SK-N-SH (cell line): ENCODE measurements around the gene GBX1. TPM values are rescaled to one million over a fixed set of nuclear protein-coding genes. Genes with fewer than 3 reads are reported as not detected.

ENCODE experiments used
- CTCF ChIA-PET: fragments of 300-600, 350-600 bp; formaldehyde crosslinking; extraction: SDS; loops from one replicate; lab custom pipeline; 2021; lab: Yijun Ruan, JAX
- POLR2A ChIA-PET: fragments of 350-600 bp; sonication (Branson Sonifier 250); formaldehyde crosslinking; extraction: SDS; loops from one replicate; lab custom pipeline; 2020; ENCODE audit warnings: antibody characterized with exemption, inconsistent platforms; lab: Yijun Ruan, JAX
- DNase-seq: peaks from one replicate; pipeline ENCODE4 v3.0.0; 2012
- H2AFZ ChIP-seq: fragments of 200-600 bp; sonication (generic); 2 replicates; pipeline ENCODE4 v1.8.1; 2016; ENCODE audit warnings: antibody characterized with exemption, mild to moderate bottlenecking, low read depth
- H3F3A ChIP-seq: fragments of 200-600 bp; sonication (generic); replicated peaks from 2 replicates; pipeline ENCODE3; 2016; ENCODE audit warnings: antibody characterized with exemption, mild to moderate bottlenecking; ENCODE audit not compliant: insufficient read depth
- H3K27ac ChIP-seq, 2 experiments: fragments of 200-500 bp in 1 of 2; fragments of 200-600 bp in 1 of 2; sonication (Bioruptor generic) in 1 of 2; sonication (generic), shearing (Covaris generic) in 1 of 2; 2 replicates each; pipeline versions ENCODE4 v1.5.1 to v1.6.1; 2014 to 2016; ENCODE audit warnings: low read depth in 2 of 2, inconsistent platforms in 1 of 2, low read length in 1 of 2, mild to moderate bottlenecking in 1 of 2, mixed read lengths in 1 of 2
- H3K27me3 ChIP-seq: fragments of 200-600 bp; sonication (generic), shearing (Covaris generic); 2 replicates; pipeline ENCODE4 v1.6.1; 2016; ENCODE audit warnings: mixed run types; ENCODE audit not compliant: insufficient read depth
- H3K36me3 ChIP-seq, 2 experiments: fragments of 200-500 bp in 1 of 2; fragments of 200-600 bp in 1 of 2; sonication (Bioruptor generic) in 1 of 2; sonication (generic) in 1 of 2; replicated peaks in 1 of 2; 2 replicates each; pipeline versions ENCODE3 to v1.5.1; 2014 to 2016; ENCODE audit warnings: low read length in 1 of 2, mild to moderate bottlenecking in 1 of 2; ENCODE audit not compliant: insufficient read depth in 2 of 2, control insufficient read depth in 1 of 2
- H3K4me1 ChIP-seq, 2 experiments: fragments of 200-500 bp in 1 of 2; fragments of 200-600 bp in 1 of 2; sonication (Bioruptor generic) in 1 of 2; sonication (generic), shearing (Covaris generic) in 1 of 2; 2 replicates each; pipeline versions ENCODE4 v1.5.1 to v1.6.1; 2014 to 2016; ENCODE audit warnings: low read depth in 1 of 2, low read length in 1 of 2, mixed run types in 1 of 2; ENCODE audit not compliant: insufficient read depth in 2 of 2, control insufficient read depth in 1 of 2
- H3K4me2 ChIP-seq: fragments of 200-600 bp; sonication (generic), shearing (Covaris generic); 2 replicates; pipeline ENCODE4 v1.6.1; 2017; ENCODE audit warnings: mixed run types
- H3K4me3 ChIP-seq, 2 experiments: fragments of 200-500 bp in 1 of 2; fragments of 200-600 bp in 1 of 2; sonication (Bioruptor generic) in 1 of 2; sonication (generic), shearing (Covaris generic) in 1 of 2; 2 replicates each; pipeline versions ENCODE4 v1.5.1 to v1.8.1; 2014 to 2016; ENCODE audit warnings: low read depth in 2 of 2, inconsistent platforms in 1 of 2, low read length in 1 of 2, mild to moderate bottlenecking in 1 of 2, mixed read lengths in 1 of 2, moderate library complexity in 1 of 2
- H3K79me2 ChIP-seq: fragments of 200-600 bp; sonication (generic); 2 replicates; pipeline ENCODE4 v1.8.1; 2017; ENCODE audit warnings: mild to moderate bottlenecking; ENCODE audit not compliant: insufficient read depth
- H3K9ac ChIP-seq: fragments of 200-600 bp; sonication (generic); 2 replicates; pipeline ENCODE4 v1.6.1; 2017; ENCODE audit warnings: mixed run types
- H3K9me2 ChIP-seq: fragments of 200-600 bp; sonication (generic); 2 replicates; pipeline ENCODE4 v1.6.1; 2017; ENCODE audit warnings: mixed run types
- H3K9me3 ChIP-seq: fragments of 200-600 bp; sonication (generic); 2 replicates; pipeline ENCODE4 v1.6.1; 2017; ENCODE audit warnings: mixed run types, mild to moderate bottlenecking, moderate library complexity
- H4K20me1 ChIP-seq: fragments of 200-600 bp; sonication (generic); 2 replicates; pipeline ENCODE4 v1.6.1; 2017; ENCODE audit warnings: mild to moderate bottlenecking, mixed run types; ENCODE audit not compliant: insufficient read depth
- CHD2 ChIP-seq: fragments of 150-350 bp; IDR thresholded peaks from 2 replicates; pipeline ENCODE4 v1.6.1; 2018; ENCODE audit warnings: low read length; ENCODE audit not compliant: partially characterized antibody
- NFIC ChIP-seq: IDR thresholded peaks from 2 replicates; pipeline ENCODE4 v1.4.0; 2012; ENCODE audit warnings: borderline replicate concordance
- RXRA ChIP-seq: IDR thresholded peaks from 2 replicates; pipeline ENCODE4 v1.4.0; 2012; ENCODE audit warnings: low read depth, mild to moderate bottlenecking, borderline replicate concordance
- YY1 ChIP-seq: IDR thresholded peaks from 2 replicates; pipeline ENCODE4 v1.4.0; 2012; ENCODE audit warnings: low read depth, mild to moderate bottlenecking
- WGBS: methylation state at CpG from one replicate; pipeline ENCODE4 v1.1.6; 2017; ENCODE audit warnings: low lambda C conversion rate; 5-methylcytosine and 5-hydroxymethylcytosine counted together
- polyA plus RNA-seq, 3 experiments: library from polyadenylated mRNA; depleted of rRNA; stranded (reverse); fragments of >200 nt; gene quantifications; 2 replicates each; pipeline ENCODE4 v1.2.3, GENCODE V29; 2012
- TF ChIP-seq, protein P1 (sequence below): IDR thresholded peaks from 2 replicates; pipeline ENCODE4 v1.6.1; 2012; ENCODE audit warnings: mild to moderate bottlenecking, low read depth, low read length, moderate library complexity
- TF ChIP-seq, protein P2 (sequence below): fragments of 150-350 bp; IDR thresholded peaks from 2 replicates; pipeline ENCODE4 v1.6.1; 2016; ENCODE audit warnings: mild to moderate bottlenecking, low read depth, low read length
- TF ChIP-seq, protein P3 (sequence below): IDR thresholded peaks from 2 replicates; pipeline ENCODE4 v1.4.0; 2012; ENCODE audit warnings: low read depth, borderline replicate concordance

Gene GBX1
- polyA plus RNA-seq, 1 of the 3 experiments (the other 2 are of a cell fraction), result not detected

- CTCF ChIA-PET, result interaction anchor here (0.9 to 18.0 kb wide), 10 partner anchors 9 to 113 kb away, joined by 3 to 243 read pairs (median 5); partner anchors contain the start of gene GBX1
- Histone ChIP-seq H3K4me1 (peaks cover 0 to 34% of the 10 kb centered on the region in 2 experiments; a peak in 1 of 4 replicates), H3K4me3 (no peak overlapping the region), H4K20me1 (peaks cover 21% of the 10 kb centered on the region), H3K27ac (no peak overlapping the region), H3K36me3 (peaks cover 27 to 88% of the 10 kb centered on the region in 2 experiments), H3F3A (no peaks in the 10 kb centered on the region), H3K4me2 (no peak overlapping the region), H3K9me2 (no peaks in the 10 kb centered on the region), H2AFZ (no peak overlapping the region), H3K9ac (no peak overlapping the region), H3K9me3 (no peaks in the 10 kb centered on the region), H3K79me2 (peaks cover 15% of the 10 kb centered on the region; the same call in 1 of the 2 replicates), H3K27me3 (no peaks in the 10 kb centered on the region)
- 95% methylated on average over 22 of the region's 28 CpGs for WGBS
- no peak for DNase-seq
- POLR2A ChIA-PET, result no interaction called here
- no peak for TF ChIP-seq RXRA
- TF ChIP-seq, protein P1, sequence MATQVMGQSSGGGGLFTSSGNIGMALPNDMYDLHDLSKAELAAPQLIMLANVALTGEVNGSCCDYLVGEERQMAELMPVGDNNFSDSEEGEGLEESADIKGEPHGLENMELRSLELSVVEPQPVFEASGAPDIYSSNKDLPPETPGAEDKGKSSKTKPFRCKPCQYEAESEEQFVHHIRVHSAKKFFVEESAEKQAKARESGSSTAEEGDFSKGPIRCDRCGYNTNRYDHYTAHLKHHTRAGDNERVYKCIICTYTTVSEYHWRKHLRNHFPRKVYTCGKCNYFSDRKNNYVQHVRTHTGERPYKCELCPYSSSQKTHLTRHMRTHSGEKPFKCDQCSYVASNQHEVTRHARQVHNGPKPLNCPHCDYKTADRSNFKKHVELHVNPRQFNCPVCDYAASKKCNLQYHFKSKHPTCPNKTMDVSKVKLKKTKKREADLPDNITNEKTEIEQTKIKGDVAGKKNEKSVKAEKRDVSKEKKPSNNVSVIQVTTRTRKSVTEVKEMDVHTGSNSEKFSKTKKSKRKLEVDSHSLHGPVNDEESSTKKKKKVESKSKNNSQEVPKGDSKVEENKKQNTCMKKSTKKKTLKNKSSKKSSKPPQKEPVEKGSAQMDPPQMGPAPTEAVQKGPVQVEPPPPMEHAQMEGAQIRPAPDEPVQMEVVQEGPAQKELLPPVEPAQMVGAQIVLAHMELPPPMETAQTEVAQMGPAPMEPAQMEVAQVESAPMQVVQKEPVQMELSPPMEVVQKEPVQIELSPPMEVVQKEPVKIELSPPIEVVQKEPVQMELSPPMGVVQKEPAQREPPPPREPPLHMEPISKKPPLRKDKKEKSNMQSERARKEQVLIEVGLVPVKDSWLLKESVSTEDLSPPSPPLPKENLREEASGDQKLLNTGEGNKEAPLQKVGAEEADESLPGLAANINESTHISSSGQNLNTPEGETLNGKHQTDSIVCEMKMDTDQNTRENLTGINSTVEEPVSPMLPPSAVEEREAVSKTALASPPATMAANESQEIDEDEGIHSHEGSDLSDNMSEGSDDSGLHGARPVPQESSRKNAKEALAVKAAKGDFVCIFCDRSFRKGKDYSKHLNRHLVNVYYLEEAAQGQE, result no peak
- TF ChIP-seq CHD2, result no peak
- TF ChIP-seq, protein P2, sequence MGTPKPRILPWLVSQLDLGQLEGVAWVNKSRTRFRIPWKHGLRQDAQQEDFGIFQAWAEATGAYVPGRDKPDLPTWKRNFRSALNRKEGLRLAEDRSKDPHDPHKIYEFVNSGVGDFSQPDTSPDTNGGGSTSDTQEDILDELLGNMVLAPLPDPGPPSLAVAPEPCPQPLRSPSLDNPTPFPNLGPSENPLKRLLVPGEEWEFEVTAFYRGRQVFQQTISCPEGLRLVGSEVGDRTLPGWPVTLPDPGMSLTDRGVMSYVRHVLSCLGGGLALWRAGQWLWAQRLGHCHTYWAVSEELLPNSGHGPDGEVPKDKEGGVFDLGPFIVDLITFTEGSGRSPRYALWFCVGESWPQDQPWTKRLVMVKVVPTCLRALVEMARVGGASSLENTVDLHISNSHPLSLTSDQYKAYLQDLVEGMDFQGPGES, result no peak
- no peak for TF ChIP-seq NFIC
- TF ChIP-seq, protein P3, sequence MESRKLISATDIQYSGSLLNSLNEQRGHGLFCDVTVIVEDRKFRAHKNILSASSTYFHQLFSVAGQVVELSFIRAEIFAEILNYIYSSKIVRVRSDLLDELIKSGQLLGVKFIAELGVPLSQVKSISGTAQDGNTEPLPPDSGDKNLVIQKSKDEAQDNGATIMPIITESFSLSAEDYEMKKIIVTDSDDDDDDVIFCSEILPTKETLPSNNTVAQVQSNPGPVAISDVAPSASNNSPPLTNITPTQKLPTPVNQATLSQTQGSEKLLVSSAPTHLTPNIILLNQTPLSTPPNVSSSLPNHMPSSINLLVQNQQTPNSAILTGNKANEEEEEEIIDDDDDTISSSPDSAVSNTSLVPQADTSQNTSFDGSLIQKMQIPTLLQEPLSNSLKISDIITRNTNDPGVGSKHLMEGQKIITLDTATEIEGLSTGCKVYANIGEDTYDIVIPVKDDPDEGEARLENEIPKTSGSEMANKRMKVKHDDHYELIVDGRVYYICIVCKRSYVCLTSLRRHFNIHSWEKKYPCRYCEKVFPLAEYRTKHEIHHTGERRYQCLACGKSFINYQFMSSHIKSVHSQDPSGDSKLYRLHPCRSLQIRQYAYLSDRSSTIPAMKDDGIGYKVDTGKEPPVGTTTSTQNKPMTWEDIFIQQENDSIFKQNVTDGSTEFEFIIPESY, result no peak
- TF ChIP-seq YY1, result no peak
Measured at GRCh38 chr7:151129117-151129959, 38.2 kb downstream of the GBX1 start.
